ENCODE measurements around the gene BRI3. TPM values are rescaled to one million over a fixed set of nuclear protein-coding genes. Genes with fewer than 3 reads are reported as not detected.

BRI3 gene, protein sequence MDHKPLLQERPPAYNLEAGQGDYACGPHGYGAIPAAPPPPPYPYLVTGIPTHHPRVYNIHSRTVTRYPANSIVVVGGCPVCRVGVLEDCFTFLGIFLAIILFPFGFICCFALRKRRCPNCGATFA
- 107 and 140 TPM in 2 replicates for total RNA-seq

- DNase-seq (ENCODE audit: extremely low read depth, low read depth, low spot score) = no peak
These were observed at the start of gene BRI3 for GRCh38 chr7:98280791-98281756. BRI3 (plus strand) TSS chr7:98281686; CDS start chr7:98281796, 110 bp downstream.

GRCh38 chr7:98232263-98232585 lies 49.3 kb upstream of the BRI3 start:
- no peak for DNase-seq (ENCODE audit: extremely low read depth, low read depth, low spot score)

DNA sequence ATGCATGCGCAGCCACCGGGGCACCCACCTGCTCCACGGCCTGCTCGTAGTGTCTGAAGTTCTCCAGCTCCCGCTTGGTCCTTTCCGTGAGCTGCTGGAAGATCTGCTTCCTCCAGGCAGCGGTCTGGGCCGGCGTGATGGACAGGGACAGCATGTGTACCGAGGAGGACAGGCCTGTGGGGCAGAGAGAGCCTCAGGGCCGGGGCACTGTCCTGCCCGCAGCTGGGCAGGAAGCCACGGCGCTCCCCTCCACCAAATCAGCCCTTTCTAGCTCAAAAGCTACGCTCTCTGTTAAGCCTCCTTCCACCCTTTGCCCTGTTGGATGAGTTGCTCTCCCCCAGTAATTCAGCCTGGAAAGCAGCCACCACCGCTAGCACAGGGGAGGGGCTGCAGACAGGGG lies 48.7 kb upstream of the BRI3 start:
- no peak for DNase-seq (ENCODE audit: extremely low read depth, low read depth, low spot score)

DNA sequence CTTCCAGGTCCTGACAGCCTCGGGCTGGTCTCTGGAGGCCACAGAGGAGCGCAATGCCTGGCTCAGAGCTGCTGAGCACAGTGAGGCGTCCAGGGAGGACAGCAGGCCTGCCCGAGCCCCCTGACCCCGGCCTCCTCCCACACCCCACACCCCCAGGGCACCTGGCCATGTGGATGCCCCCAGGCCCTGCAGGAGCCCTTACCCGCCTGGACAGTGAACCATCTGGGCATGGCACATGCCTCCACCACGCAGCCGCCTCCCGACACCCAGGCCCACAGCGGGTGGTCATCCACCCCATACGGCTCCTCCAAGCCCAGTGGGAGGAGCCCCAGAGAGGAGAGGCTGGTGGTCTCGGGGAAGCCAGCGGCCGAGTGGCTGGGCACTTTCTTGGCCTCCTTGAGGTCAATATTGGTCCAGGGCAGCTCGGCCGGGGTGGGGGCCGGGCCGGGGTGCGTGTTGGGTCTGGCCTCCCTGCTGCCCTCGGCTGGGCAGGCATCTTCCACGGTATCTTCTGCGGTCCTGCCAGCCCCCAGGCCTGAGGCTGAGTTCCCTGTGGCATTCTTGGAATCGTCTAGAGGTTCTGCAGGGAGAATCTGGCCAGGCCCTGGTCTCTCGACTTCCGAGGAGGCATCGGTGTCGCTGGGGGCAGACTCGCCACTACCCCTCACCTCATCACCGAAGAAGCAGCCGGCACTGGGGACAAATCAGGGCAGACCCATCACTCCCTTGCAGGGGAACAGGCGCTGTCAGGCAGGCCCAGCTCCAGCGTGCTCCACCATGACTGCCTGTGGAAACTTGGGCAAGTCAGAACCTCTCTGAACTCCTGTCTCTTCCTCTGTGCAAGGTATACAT lies 48.0 kb upstream of the BRI3 start:
- no peak for DNase-seq (ENCODE audit: extremely low read depth, low read depth, low spot score)

- DNase-seq (ENCODE audit: extremely low read depth, low read depth, low spot score) = no peak
These were observed 46.9 kb upstream of the BRI3 start for GRCh38 chr7:98234429-98235147.

GRCh38 chr7:98235901-98236300 lies 45.6 kb upstream of the BRI3 start:
- DNase-seq (ENCODE audit: extremely low read depth, low read depth, low spot score) = no peak

- no peak for DNase-seq (ENCODE audit: extremely low read depth, low read depth, low spot score)
These were observed 44.9 kb upstream of the BRI3 start for GRCh38 chr7:98236355-98237185.

DNA sequence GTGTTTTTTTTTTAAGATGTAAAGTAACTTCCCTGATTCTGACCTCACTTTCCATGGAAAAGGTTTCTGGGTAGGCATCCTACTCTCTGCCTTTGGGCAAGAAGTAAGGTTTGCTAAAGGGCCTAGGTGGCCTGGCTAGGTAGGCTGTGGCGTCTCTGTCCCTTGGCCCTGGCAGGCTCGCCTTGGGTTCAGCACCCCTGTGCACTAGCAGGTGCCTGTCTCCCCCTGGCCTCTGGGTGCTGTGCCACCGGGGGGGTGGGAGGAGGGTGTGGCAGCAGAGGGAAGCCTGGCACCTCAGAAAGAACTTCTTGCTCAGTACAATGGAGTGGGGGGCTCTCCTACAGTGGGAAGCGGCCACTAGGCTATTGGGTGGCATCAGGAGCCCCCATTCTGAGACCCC lies 43.4 kb upstream of the BRI3 start:
- DNase-seq (ENCODE audit: extremely low read depth, low read depth, low spot score) = no peak

DNA sequence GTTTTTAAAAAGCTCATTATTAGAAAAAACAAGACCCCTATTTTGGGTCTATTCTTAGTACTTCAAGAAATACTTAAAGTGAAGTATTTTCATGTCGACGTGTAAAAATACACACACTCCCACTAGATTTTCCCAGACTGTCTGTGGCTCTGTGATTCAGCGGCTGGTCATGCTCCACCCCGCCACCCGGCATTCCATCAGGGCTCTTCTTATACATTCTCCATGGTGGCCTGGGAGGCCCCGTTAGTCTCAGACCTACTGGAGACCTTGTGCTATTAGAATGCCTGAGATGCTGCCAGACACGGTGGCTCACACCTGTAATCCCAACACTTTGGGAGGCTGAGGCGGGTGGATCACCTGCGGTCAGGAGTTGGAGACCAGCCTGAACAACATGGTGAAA lies 42.5 kb upstream of the BRI3 start:
- no peak for DNase-seq (ENCODE audit: extremely low read depth, low read depth, low spot score)

DNA sequence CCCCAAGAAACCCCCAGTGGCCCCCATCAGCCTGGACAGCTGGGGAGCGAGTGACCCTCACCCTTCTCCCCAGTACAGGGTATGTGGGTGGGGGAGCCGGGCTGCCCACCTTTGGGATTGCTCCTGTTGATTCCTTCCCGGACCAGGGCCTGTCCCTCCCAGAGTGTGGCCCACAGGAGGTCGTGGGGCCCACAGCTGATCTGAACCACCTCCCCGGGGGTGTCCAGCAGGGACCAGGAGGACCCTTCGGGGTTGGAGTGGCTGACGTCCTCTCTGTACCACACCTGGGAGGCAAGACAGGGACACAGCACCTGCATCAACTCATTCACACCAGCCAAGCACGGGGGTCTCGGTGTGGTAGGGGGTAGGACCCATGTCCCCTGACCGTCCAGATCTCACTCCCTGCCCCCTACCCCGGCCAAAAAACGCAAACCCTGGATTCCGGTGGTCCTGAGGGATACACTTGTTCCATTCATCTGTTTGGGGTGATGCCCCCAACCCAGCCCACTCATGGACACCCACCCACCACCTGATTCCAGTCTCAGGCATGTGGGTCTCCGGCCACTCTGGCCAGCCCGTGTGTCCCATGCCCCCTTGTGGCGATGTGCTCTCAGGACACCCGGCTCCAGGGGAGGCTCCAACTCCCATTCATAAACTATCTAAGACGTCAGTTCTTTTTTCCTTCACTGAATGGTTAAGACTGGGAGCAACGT lies 40.4 kb upstream of the BRI3 start:
- DNase-seq (ENCODE audit: extremely low read depth, low read depth, low spot score) = no peak

- DNase-seq (ENCODE audit: extremely low read depth, low read depth, low spot score) = no peak
These were observed 39.7 kb upstream of the BRI3 start for GRCh38 chr7:98241674-98242241.

GRCh38 chr7:98242342-98242741 lies 39.1 kb upstream of the BRI3 start:
- no peak for DNase-seq (ENCODE audit: extremely low read depth, low read depth, low spot score)

- no peak for DNase-seq (ENCODE audit: extremely low read depth, low read depth, low spot score)
These were observed 38.6 kb upstream of the BRI3 start for GRCh38 chr7:98242934-98243333.

DNA sequence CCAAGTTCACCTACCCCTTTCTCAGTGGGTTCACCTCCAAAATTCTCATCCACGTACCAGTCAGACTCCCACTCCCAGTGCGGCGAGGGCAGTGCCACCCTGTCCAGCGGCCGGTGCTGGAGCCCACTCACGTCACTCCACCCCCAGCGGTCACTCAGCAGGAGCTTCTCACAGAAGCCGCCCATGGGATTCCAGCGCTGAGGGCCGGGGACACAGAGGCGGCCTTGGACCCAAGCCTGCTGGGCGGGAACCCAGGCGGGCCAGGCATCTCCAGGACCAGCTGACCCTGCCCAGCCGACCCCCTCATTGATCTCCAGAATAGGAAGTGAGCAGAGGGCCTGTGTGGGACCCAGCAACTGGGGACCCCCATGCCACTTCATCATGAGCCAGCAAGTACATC lies 36.6 kb upstream of the BRI3 start:
- DNase-seq (ENCODE audit: extremely low read depth, low read depth, low spot score) = no peak

GRCh38 chr7:98248156-98248555 lies 33.3 kb upstream of the BRI3 start:
- no peak for DNase-seq (ENCODE audit: extremely low read depth, low read depth, low spot score)

- DNase-seq (ENCODE audit: extremely low read depth, low read depth, low spot score) = no peak
These were observed 32.4 kb upstream of the BRI3 start for GRCh38 chr7:98249106-98249505.

GRCh38 chr7:98250789-98251188 lies 30.7 kb upstream of the BRI3 start:
- DNase-seq (ENCODE audit: extremely low read depth, low read depth, low spot score) = no peak

GRCh38 chr7:98251231-98251600 lies 30.3 kb upstream of the BRI3 start:
- DNase-seq (ENCODE audit: extremely low read depth, low read depth, low spot score) = no peak
